Keratinocyte (primary cell): Measurements from ENCODE around the gene CFAP47. TPM values are rescaled to one million over a fixed set of nuclear protein-coding genes. Genes with fewer than 3 reads are reported as not detected.

ENCODE experiments used
- DNase-seq: peaks from one replicate; pipeline ENCODE4 v3.0.0-alpha.2; 2011; ENCODE audit warnings: low read depth, missing footprints, low spot score
- FAIRE-seq: peaks from 2 replicates; lab custom pipeline; 2011; peaks lifted over from hg19 to GRCh38; lab: Jason Lieb, UNC
- H2AFZ ChIP-seq: 2 replicates; pipeline ENCODE4 v1.6.0; 2012; ENCODE audit warnings: low read length, control low read depth, inconsistent platforms; ENCODE audit not compliant: control insufficient read depth
- H3K27ac ChIP-seq: 2 replicates; pipeline ENCODE4 v1.5.1; 2011; ENCODE audit warnings: low read length; ENCODE audit not compliant: control insufficient read depth, insufficient read depth
- H3K27me3 ChIP-seq: 3 replicates; pipeline ENCODE4 v1.6.0; 2011; ENCODE audit warnings: low read length; ENCODE audit not compliant: control insufficient read depth, insufficient read depth; ENCODE audit errors: extremely low read depth
- H3K36me3 ChIP-seq, 2 experiments: 2 replicates in 1 of 2; 3 replicates in 1 of 2; pipeline ENCODE4 v1.5.1; 2011; ENCODE audit warnings: low read length in 2 of 2, mild to moderate bottlenecking in 1 of 2; ENCODE audit not compliant: control insufficient read depth in 2 of 2, insufficient read depth in 2 of 2; ENCODE audit errors: extremely low read depth in 1 of 2
- H3K4me1 ChIP-seq: 3 replicates; pipeline ENCODE4 v1.5.1; 2011; ENCODE audit warnings: low read length; ENCODE audit not compliant: control insufficient read depth, insufficient read depth; ENCODE audit errors: extremely low read depth
- H3K4me2 ChIP-seq: 3 replicates; pipeline ENCODE4 v1.6.0; 2011; ENCODE audit warnings: low read depth, low read length; ENCODE audit not compliant: control insufficient read depth, insufficient read depth; ENCODE audit errors: extremely low read depth
- H3K4me3 ChIP-seq, 3 experiments: fragments of 200-600 bp in 1 of 3; sonication (generic) in 1 of 3; 2 replicates in 2 of 3; 3 replicates in 1 of 3; pipeline ENCODE4 v1.5.1; 2011 to 2016; ENCODE audit warnings: low read length in 3 of 3, mild to moderate bottlenecking in 3 of 3, control low read depth in 2 of 3, inconsistent platforms in 1 of 3, low read depth in 1 of 3, mixed read lengths in 1 of 3, mixed run types in 1 of 3, moderate library complexity in 1 of 3; ENCODE audit not compliant: control insufficient read depth in 2 of 3, insufficient read depth in 2 of 3; ENCODE audit errors: extremely low read depth in 1 of 3
- H3K79me2 ChIP-seq: 2 replicates; pipeline ENCODE4 v1.6.0; 2012; ENCODE audit warnings: low read length; ENCODE audit not compliant: control insufficient read depth, insufficient read depth
- H3K9ac ChIP-seq: 3 replicates; pipeline ENCODE4 v1.6.0; 2011; ENCODE audit warnings: low read length; ENCODE audit not compliant: control insufficient read depth, insufficient read depth; ENCODE audit errors: extremely low read depth
- H3K9me1 ChIP-seq: 3 replicates; pipeline ENCODE4 v1.6.0; 2011; ENCODE audit warnings: low read length; ENCODE audit not compliant: control insufficient read depth, insufficient read depth; ENCODE audit errors: extremely low read depth
- H3K9me3 ChIP-seq: 2 replicates; pipeline ENCODE4 v1.5.1; 2012; ENCODE audit warnings: low read depth, low read length; ENCODE audit not compliant: control insufficient read depth
- H4K20me1 ChIP-seq: 3 replicates; pipeline ENCODE4 v1.6.0; 2011; ENCODE audit warnings: low read length; ENCODE audit not compliant: control insufficient read depth, insufficient read depth; ENCODE audit errors: extremely low read depth
- EZH2 ChIP-seq: IDR thresholded peaks from one replicate; pipeline ENCODE4 v1.6.1; 2012; ENCODE audit warnings: inconsistent platforms, mild to moderate bottlenecking, low read length, moderate library complexity
- dilution Hi-C: fragments of 300-500 bp; cut with MboI; formaldehyde crosslinking; loops from one replicate; pipeline ENCODE4 v1.7.0; 2020; ENCODE audit warnings: low sequenced_read_pairs; ENCODE audit not compliant: extremely low pct_ligation_motif_present
- polyA plus RNA-seq, 5 experiments: library from polyadenylated mRNA; depleted of rRNA in 3 of 5; stranded (reverse) in 3 of 5; stranded (forward) in 1 of 5; unstranded in 1 of 5; fragments of >200 nt; gene quantifications; 1 replicate in 1 of 5; 2 replicates in 3 of 5; 3 replicates in 1 of 5; pipeline versions ENCODE4 v1.2.1 to v1.2.3, GENCODE V29; 2011 to 2012; ENCODE audit warnings: missing spikeins in 2 of 5, low read depth in 1 of 5, low replicate concordance in 1 of 5
- TF ChIP-seq, protein P1 (sequence below), 3 experiments: IDR thresholded peaks in 1 of 3; conservative IDR thresholded peaks in 1 of 3; optimal IDR thresholded peaks in 1 of 3; 2 replicates in 2 of 3; 3 replicates in 1 of 3; pipeline versions ENCODE3 to v1.5.1; 2011; ENCODE audit warnings: low read length in 3 of 3, mild to moderate bottlenecking in 3 of 3, moderate library complexity in 2 of 3, control low read depth in 1 of 3, inconsistent platforms in 1 of 3; ENCODE audit not compliant: insufficient read depth in 2 of 3; ENCODE audit errors: extremely low read depth in 1 of 3

The CFAP47 gene
- polyA plus RNA-seq, 1 donor (not counting 4 experiments of a cell fraction or from before 2014, with no cell fraction given), result not detected

DNA sequence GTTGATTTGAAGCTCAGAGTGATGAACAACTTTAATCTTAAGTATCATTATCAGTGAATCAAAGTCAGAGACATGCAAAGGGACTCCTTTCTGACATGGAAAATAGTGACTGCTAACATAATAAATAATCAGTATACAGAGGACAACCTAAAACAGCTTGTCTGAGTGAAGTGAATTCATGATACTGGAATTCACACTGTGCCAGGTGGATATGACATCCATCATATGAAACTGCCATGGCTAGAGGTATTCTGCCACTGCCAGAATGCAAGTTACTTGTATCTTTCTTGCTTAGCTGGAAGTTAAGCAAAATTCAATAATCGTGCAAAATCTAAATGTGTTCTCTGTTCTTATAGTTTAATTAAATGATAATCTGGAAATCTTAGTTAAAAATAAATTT is 429.0 kb downstream of the CFAP47 start:
- H3K4me1 ChIP-seq, result no peaks in the 10 kb centered on the region
- H3K27ac ChIP-seq, result no peak overlapping the region
- no peaks in the 10 kb centered on the region for H3K9me1 ChIP-seq
- H3K9ac ChIP-seq, result no peak overlapping the region
- no peaks in the 10 kb centered on the region for H3K27me3 ChIP-seq
- no peaks in the 10 kb centered on the region for H3K36me3 ChIP-seq
- H3K4me3 ChIP-seq, result no peak overlapping the region
- DNase-seq (no peak), FAIRE-seq (no peak)
- H4K20me1 ChIP-seq, result no peaks in the 10 kb centered on the region
- no peak overlapping the region for H3K4me2 ChIP-seq
- H3K9me3 ChIP-seq, result no peaks in the 10 kb centered on the region
- no peak for TF ChIP-seq EZH2
- TF ChIP-seq, protein P1, sequence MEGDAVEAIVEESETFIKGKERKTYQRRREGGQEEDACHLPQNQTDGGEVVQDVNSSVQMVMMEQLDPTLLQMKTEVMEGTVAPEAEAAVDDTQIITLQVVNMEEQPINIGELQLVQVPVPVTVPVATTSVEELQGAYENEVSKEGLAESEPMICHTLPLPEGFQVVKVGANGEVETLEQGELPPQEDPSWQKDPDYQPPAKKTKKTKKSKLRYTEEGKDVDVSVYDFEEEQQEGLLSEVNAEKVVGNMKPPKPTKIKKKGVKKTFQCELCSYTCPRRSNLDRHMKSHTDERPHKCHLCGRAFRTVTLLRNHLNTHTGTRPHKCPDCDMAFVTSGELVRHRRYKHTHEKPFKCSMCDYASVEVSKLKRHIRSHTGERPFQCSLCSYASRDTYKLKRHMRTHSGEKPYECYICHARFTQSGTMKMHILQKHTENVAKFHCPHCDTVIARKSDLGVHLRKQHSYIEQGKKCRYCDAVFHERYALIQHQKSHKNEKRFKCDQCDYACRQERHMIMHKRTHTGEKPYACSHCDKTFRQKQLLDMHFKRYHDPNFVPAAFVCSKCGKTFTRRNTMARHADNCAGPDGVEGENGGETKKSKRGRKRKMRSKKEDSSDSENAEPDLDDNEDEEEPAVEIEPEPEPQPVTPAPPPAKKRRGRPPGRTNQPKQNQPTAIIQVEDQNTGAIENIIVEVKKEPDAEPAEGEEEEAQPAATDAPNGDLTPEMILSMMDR (optimal IDR thresholded peaks at IDR 0.05 in 1 of 3, IDR thresholded peaks at IDR 0.05 in 1 of 3, conservative IDR thresholded peaks at IDR 0.05 in 1 of 3; ENCODE audit: extremely low read depth in 1 of 3, insufficient read depth in 2 of 3, low read length in 3 of 3), result no peak
- no peaks in the 10 kb centered on the region for H3K79me2 ChIP-seq
- dilution Hi-C loops, result no loop called here
- no peak overlapping the region for H2AFZ ChIP-seq

DNA sequence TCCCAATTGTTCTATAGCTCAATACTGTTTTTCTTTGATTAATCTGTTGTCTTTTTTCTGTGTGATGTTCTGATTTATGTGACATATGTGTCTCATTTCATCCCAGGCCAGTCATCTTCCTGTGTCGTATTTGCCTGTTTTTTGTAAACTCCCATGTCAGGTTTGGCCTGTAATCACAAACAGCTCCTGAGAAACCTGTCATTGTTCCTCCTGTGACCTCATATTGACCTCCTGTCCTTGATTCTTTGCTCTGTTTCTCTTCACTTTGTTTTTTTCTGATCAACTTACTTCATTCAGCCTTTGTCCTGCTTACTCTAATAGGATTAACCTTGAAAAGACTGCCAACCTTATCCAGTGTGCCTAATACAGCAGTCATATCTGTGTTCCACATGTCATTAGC is 438.3 kb downstream of the CFAP47 start:
- H3K9ac ChIP-seq, result no peak overlapping the region
- no peak overlapping the region for H2AFZ ChIP-seq
- no peak overlapping the region for H3K4me2 ChIP-seq
- H3K27me3 ChIP-seq, result no peaks in the 10 kb centered on the region
- no peak overlapping the region for H3K27ac ChIP-seq
- H3K9me1 ChIP-seq, result no peaks in the 10 kb centered on the region
- no peaks in the 10 kb centered on the region for H4K20me1 ChIP-seq
- H3K4me1 ChIP-seq, result no peaks in the 10 kb centered on the region
- no peak for DNase-seq
- H3K9me3 ChIP-seq, result no peaks in the 10 kb centered on the region
- TF ChIP-seq, protein P1 (optimal IDR thresholded peaks at IDR 0.05 in 1 of 3, IDR thresholded peaks at IDR 0.05 in 1 of 3, conservative IDR thresholded peaks at IDR 0.05 in 1 of 3; ENCODE audit: extremely low read depth in 1 of 3, insufficient read depth in 2 of 3, low read length in 3 of 3), result no peak
- no peak for TF ChIP-seq EZH2
- H3K4me3 ChIP-seq, result no peak overlapping the region
- H3K36me3 ChIP-seq, result no peaks in the 10 kb centered on the region
- FAIRE-seq, result no peak
- dilution Hi-C loops, result no loop called here
- no peaks in the 10 kb centered on the region for H3K79me2 ChIP-seq
